IPS-NIHi7 (cell line): ENCODE results near the gene CDHR3.

Experiments used
- DNase-seq: peaks from one replicate; pipeline ENCODE4 v3.0.0; 2012; ENCODE audit warnings: mixed read lengths; ENCODE audit errors: extremely low spot score

The CDHR3 gene

DNA sequence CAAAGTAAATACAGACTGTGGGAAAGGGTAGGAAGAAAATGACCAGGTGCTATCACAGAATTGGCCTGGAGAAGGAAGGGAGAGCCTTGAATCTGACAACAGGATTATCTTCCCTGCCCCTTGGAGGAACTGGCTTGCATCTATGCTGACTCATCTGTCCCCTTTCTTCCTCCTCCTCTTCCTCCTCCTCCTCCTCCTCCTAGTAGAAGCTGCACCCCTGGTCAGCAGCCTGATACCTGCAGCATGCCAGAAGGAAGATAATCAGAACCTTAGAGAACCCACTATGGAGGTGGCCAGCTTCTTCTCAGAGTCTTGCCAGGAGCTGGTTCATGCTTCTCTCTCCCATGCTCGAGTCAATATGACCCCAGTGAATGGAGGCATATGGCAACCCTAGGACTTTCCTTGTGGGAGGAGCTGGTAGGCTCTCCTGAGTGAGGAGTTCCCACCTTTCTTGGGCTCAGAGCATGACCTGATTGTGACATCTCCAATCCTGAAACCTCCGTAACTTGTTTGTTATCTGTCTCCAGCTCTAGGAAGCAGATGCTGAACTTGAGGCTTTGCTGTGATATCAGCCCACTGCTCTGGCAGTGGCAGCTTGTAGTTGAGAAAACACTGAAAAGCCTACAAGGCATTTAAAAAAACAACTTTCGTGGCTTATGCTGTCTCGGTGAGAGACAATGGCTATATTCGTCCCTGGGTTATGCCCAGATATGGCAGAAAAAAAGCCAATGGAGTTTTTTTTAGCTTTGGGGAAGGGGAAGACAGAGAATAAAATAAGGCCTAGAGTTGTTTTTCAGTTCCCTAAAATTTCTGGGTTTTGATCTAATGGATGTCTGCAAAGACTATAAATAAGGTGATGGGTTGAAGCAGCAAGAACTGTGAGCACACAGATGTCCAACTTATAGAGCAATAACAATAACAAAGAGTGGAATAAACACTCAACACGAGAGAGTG, 60.6 kb downstream of the CDHR3 start:
- DNase-seq, result no peak

DNA sequence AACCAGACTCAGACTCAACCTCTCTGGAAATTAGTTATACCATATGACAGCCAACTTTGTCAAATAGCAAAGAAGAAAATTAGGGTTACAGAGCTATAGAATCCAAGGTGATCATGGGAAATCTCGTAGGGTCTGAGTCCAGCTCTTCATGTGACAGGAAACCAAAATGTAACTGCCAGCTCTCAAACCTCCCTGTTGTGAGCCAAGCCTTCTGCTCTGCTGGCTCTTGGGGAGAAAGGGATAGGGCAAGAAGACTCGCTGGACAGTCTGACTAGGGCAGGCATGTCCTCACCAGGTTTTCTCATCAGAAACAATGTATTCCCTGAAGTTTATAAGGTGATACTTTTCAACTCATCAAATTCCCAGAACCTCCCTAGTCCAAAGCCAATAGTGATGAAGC, 63.0 kb downstream of the CDHR3 start:
- no peak for DNase-seq

- no peak for DNase-seq
These were observed 66.4 kb downstream of the CDHR3 start for GRCh38 chr7:106029451-106029850.

DNA sequence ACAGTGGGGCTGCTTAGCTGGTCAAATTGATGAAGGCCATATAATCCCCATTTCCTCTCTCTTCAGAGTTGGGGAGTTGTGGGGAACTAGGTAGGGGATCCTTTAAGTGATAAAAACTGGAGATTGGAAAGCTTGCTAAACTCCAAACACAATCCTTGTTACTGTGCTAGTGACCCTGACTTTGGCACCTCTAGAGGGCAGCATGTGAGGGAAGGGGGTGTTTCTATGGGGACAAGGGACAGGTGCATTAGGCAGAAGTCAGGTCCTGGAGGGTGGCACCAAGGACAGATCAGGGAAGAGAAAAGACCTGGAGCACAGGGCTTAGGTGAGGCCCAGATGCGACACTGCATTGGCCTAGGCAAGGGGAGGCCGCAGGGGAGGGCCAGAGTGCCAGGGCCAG, 66.9 kb downstream of the CDHR3 start:
- no peak for DNase-seq

GRCh38 chr7:106031300-106032035, 68.4 kb downstream of the CDHR3 start:
- no peak for DNase-seq

- DNase-seq, result no peak
These were observed 69.2 kb downstream of the CDHR3 start for GRCh38 chr7:106032295-106032694.

GRCh38 chr7:106033735-106034134, 70.7 kb downstream of the CDHR3 start:
- no peak for DNase-seq

- no peak for DNase-seq
These were observed 71.3 kb downstream of the CDHR3 start for GRCh38 chr7:106034383-106034782.

DNA sequence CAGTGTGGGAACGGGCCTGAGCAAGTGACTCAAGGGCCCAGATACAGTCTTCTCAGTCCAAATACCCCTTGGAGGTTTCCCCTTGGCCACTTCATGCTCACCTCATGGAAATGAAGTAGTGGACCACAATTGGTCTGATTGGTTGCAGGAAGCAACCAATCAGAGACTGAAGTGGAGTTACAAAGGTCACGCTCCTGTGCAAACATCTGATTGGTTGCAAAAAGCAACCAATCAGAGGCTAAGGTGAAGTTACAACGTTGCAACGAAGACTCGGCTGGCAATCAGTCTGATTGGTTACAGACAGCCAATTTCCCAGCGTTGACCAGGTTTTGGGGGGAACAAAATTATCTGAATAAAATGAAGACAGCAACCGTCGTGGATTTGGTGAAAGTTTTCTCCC, 72.5 kb downstream of the CDHR3 start:
- no peak for DNase-seq

DNA sequence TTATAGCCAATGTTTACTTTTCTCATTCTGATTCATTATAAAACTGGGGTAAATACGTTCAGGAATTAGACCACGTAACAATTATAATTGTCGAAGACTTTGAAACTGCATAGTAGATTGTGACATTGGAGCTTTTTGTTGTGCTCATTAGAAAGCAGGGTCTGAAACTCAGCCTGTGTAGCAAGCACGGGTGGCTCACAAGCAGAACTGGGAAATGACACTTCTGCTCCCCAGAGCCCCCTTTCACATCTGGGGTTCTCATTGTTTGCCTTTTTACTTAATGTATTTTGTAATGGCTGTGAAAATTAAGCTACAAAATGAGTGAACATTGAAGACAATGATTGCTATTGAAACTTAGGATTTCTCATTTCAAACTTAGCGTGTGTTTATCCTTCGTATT, 72.9 kb downstream of the CDHR3 start:
- DNase-seq, result no peak

DNA sequence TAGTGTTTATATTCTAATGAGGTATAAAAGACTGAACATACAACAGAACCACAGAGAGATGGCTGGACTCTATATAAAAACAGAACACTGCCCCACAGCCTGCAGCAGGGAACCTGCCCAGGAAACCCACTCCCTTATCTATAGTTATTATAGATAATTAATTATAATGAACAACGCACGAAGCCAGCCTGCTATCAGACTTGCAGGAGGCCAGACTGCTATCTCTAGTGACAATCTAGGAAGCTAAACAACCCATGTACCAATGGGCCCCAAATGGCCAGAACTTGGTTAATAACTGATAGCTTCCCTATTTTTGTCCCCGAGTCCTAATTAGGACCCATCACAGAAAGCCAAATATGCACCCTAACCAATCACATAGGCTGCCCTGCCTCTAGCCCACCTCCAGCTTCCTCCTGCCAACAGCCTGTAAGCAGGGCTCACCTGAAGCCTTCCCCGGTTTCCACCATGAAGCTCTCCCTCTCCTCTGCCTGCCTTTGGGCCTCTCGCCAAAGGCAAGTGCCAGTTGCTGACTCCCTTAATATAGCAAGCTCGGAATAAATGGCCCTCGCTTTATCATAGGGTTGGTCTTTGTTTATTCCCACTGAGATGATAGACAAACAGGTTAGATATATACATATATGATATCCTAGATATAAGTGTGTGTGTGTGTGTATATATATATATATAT, 74.6 kb downstream of the CDHR3 start:
- no peak for DNase-seq

GRCh38 chr7:106038289-106038688, 75.2 kb downstream of the CDHR3 start:
- DNase-seq, result no peak

GRCh38 chr7:106038916-106039315, 75.9 kb downstream of the CDHR3 start:
- no peak for DNase-seq

DNA sequence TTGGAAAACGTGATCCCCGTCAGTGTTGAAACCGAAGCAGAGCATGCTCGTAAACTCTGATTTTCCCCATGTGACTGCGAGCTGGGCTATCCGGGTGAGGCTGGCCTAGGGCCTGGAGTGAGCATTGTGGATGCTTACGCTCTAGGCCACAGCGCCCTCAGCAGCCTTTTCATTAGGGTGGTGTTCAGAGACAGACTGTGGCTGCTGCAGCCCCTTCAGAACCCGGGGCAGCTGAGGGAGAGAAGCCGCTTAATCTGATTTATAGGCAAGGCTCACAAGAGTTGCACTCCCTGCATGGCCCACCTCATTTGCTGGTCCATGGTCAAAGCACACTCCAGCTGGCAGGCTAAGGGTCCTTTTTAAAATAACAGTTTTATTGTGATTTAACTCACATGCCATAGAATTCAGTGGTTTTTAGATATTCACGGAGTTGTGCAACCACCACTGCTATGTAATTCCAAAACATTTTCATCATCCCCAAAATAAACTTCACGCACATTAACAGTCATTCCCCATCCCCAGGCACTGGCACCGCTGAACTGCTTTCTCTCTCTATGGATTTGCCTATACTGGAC, 76.5 kb downstream of the CDHR3 start:
- DNase-seq, result peak; percentile 76

- peak; percentile 86 for DNase-seq
These were observed 78.2 kb downstream of the CDHR3 start for GRCh38 chr7:106041140-106041717.

- DNase-seq, result no peak
These were observed 79.1 kb downstream of the CDHR3 start for GRCh38 chr7:106042196-106042611.

GRCh38 chr7:106045139-106045538, 82.1 kb downstream of the CDHR3 start:
- no peak for DNase-seq

DNA sequence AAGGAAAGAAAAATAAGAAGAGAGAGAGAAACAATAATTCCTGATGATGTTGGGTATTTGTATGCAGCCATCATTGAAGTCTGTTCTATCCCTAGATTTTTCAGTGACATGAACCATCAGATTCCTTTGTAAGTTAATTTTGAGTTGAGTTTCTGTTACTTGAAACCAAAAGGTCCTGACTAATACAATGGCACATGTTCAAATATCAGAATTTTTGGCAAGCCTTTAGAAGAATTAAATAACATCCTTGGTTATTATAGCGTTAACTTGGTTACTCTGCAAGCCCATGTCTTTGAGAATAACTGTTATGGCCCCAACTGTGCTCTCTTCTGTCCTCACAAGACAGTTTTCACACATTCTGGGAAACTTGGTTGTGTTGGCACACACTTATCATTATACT, 82.5 kb downstream of the CDHR3 start:
- no peak for DNase-seq

- no peak for DNase-seq
These were observed 84.1 kb downstream of the CDHR3 start for GRCh38 chr7:106047184-106047583.

DNA sequence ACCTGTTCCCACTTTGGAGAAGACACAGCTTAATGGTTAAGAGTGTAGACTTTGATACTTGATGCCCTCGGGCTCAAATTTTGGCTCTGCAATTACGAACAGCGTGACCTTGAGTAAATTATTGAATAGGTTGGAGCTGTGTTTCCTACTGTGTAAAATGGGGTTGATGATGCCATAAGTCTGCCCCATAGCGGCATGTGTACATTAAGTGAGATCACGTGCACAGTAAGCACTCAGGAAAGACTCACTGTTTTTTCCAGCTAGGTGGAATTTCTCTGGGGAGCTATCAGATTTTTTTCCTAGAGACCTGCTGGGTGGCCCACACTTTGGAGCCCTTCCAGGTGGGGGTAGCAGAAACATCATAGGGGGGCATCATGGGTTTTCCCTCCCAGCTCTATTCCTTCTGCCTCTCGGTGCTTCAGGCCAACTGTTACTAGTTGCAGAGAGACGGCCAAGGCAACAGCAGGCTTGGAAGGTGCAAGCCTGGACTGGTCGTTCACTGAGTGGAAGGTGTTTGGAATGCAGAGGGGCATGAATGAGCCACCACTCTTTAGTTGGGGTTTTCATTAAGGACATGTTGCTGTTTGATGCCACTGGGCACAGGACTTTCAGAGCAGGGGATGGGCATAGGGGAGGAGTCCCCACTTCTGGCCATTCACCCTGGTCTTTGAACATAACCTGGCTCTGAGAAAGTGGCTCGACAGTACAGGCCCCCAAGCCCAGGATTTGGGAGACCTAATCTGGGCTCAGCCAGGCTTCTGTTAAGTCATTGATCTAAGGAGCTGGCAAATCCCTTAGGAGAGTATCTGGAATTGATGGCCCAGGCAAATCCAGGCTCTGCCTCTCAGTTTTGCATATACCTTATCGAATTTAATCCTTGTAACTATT, 85.0 kb downstream of the CDHR3 start:
- no peak for DNase-seq

DNA sequence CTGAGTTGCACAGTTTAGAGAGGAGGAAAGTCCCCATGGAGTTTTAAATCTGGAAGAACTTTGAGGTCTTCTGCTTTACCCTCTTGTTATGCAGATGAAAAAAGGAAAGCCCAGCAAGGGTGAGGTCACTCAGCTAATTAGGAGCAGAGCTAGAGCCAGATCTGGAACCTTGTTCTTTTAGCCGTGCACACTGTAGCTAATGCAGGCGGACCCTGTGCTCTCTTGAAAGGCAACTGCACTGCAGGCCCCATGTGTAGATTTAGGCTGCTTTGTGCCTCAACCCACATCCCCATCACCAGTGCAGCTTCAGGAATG, 85.6 kb downstream of the CDHR3 start:
- no peak for DNase-seq
